Stimulated activated naive CD4-positive, alpha-beta T cell (primary cell): ENCODE data around the gene LNPEP.

ENCODE experiments used
- DNase-seq, 6 experiments: peaks; one replicate each; lab custom pipeline; 2025; lab: John Stamatoyannopoulos, UW

Gene LNPEP

GRCh38 chr5:96961053-96961452, 25.2 kb downstream of the LNPEP start:
- DNase-seq: peak in 3 of 6 experiments; percentile 68 to 76 (median 70)

GRCh38 chr5:96962540-96962991, 26.7 kb downstream of the LNPEP start:
- DNase-seq: peak in 3 of 6 experiments; percentile 40 to 50 (median 47)

- DNase-seq: no peak
Measured at GRCh38 chr5:96963267-96963666, 27.4 kb downstream of the LNPEP start.

GRCh38 chr5:96966801-96967200, 30.9 kb downstream of the LNPEP start:
- DNase-seq: no peak

GRCh38 chr5:96967400-96967799, 31.5 kb downstream of the LNPEP start:
- DNase-seq: no peak

GRCh38 chr5:96968074-96968473, 32.2 kb downstream of the LNPEP start:
- no peak for DNase-seq

- no peak for DNase-seq
Measured at GRCh38 chr5:96968614-96969013, 32.7 kb downstream of the LNPEP start.

- no peak for DNase-seq
Measured at GRCh38 chr5:96969366-96969765, 33.5 kb downstream of the LNPEP start.

- DNase-seq: no peak
Measured at GRCh38 chr5:96972599-96973334, 36.9 kb downstream of the LNPEP start.

GRCh38 chr5:96973532-96974401, 37.9 kb downstream of the LNPEP start:
- DNase-seq: peak in 2 of 6 experiments; percentile 15 to 24

GRCh38 chr5:96975656-96976055, 39.8 kb downstream of the LNPEP start:
- DNase-seq: no peak

GRCh38 chr5:96977228-96977627, 41.3 kb downstream of the LNPEP start:
- no peak for DNase-seq

- DNase-seq: no peak
Measured at GRCh38 chr5:96978812-96979449, 43.1 kb downstream of the LNPEP start.

GRCh38 chr5:96984506-96985192, 48.8 kb downstream of the LNPEP start:
- DNase-seq: no peak

- no peak for DNase-seq
Measured at GRCh38 chr5:96986450-96986849, 50.6 kb downstream of the LNPEP start.

GRCh38 chr5:96990102-96990501, 54.2 kb downstream of the LNPEP start:
- DNase-seq: no peak

GRCh38 chr5:96991708-96992107, 55.8 kb downstream of the LNPEP start:
- no peak for DNase-seq

- DNase-seq: no peak
Measured at GRCh38 chr5:96993760-96994159, 57.9 kb downstream of the LNPEP start.

- no peak for DNase-seq
Measured at GRCh38 chr5:96994493-96994892, 58.6 kb downstream of the LNPEP start.

- DNase-seq: no peak
Measured at GRCh38 chr5:96995419-96995818, 59.5 kb downstream of the LNPEP start.

GRCh38 chr5:96997265-96997859, 61.5 kb downstream of the LNPEP start:
- peak in 3 of 6 experiments; percentile 4 to 20 (median 20) for DNase-seq
